Measurements from ENCODE around the gene METTL25B. TPM values are rescaled to one million over a fixed set of nuclear protein-coding genes. Genes with fewer than 3 reads are reported as not detected.
A peak's percentile ranks its signal among the peaks of the same experiment; 100 is the strongest.

The METTL25B gene
- total and polyA plus RNA-seq, 7 experiments from 2014 or later: 4.4 to 29.8 (median 29.0) TPM

GRCh38 chr1:156744344-156744743 is 16.1 kb downstream of the METTL25B start:
- DNase-seq (no peak), ATAC-seq (no peak)
- no peaks in the 10 kb centered on the region for H3K27me3 Mint-ChIP-seq
- ChIA-PET CTCF (no interaction called here), POLR2A (no interaction called here)
- peak overlapping the region in 5 of 9 donors; percentile 18 to 89 (median 51) for H3K27ac Mint-ChIP-seq
- intact Hi-C loops (cut with micrococcal nuclease): loop anchor here (5.0 to 10.0 kb wide), 2 partner anchors 390 to 552 kb away; partner anchors contain the start of genes ETV3 (in 1 of the 2) and SLC25A44 (in 1 of the 2)
- Histone ChIP-seq H3K27ac (ENCODE audit: low read depth, low read length) (no peak overlapping the region), H3K4me1 (ENCODE audit: control insufficient read depth in 2 of 2, insufficient read depth in 2 of 2, low read length in 2 of 2) (peaks cover 43 to 48% of the 10 kb centered on the region in 2 donors), H3K4me3 (ENCODE audit: low read length) (no peak overlapping the region), H3K27me3 (ENCODE audit: control insufficient read depth in 2 of 2, insufficient read depth in 2 of 2, low read length in 2 of 2) (no peaks in the 10 kb centered on the region), H3K36me3 (ENCODE audit: control insufficient read depth in 2 of 3, insufficient read depth in 3 of 3, low read length in 3 of 3) (peaks cover 0 to 34% (median 5%) of the 10 kb centered on the region in 3 experiments), H3K9me3 (ENCODE audit: control insufficient read depth in 2 of 3, low read length in 3 of 3) (no peaks in the 10 kb centered on the region)
- peaks cover 47 to 72% (median 63%) of the 10 kb centered on the region in 7 donors for H3K4me1 Mint-ChIP-seq
- peaks cover 0 to 1% (median 0%) of the 10 kb centered on the region in 11 donors for H3K9me3 Mint-ChIP-seq
- peaks cover 4 to 33% (median 18%) of the 10 kb centered on the region in 5 donors for H3K36me3 Mint-ChIP-seq
- no peak overlapping the region for H3K4me3 Mint-ChIP-seq

DNA sequence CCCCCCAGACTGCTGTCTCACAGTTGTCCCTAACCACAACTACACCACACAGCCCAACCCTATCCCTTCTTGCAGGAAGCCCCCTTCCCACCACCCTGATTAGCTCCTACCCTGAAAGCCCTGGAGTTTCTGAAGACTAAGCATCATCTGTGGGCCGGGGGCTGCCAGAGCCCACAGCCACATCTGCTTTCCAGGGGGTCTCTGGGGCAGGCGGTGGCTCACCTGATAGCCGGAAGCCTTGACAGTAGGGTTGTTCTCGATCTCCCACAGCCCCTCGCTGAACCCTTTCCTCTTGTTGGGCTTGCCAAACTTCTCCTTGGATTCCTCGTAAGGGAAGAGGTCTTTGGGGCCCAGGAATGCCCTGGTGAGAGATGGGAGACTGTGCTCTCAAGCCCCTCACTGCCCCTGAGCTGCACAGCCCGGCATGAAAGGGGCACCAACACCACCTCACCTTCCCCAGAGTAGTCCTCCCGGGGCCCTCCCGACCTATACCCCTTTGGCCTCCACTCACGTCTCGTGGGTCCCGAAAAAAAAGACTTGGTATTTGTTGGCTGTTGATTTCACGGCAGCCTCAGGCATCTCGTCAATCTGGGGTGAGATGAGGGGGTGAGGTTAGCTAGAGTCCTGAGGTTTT is 16.6 kb downstream of the METTL25B start:
- peak overlapping the region in 8 of 9 donors; percentile 13 to 90 (median 78) for H3K27ac Mint-ChIP-seq
- CTCF ChIA-PET: no interaction called here
- H3K9me3 Mint-ChIP-seq: peaks cover 0 to 1% (median 0%) of the 10 kb centered on the region in 11 donors
- peaks cover 53 to 75% (median 67%) of the 10 kb centered on the region in 7 donors for H3K4me1 Mint-ChIP-seq
- no peak for DNase-seq
- peaks cover 4 to 33% (median 18%) of the 10 kb centered on the region in 5 donors for H3K36me3 Mint-ChIP-seq
- POLR2A ChIA-PET: interaction anchor here (0.8 kb wide), 1 partner anchor 20 kb away, joined by 3 read pairs; no protein-coding TSS in a partner anchor
- H3K27me3 Mint-ChIP-seq: no peaks in the 10 kb centered on the region
- Histone ChIP-seq H3K27me3 (ENCODE audit: control insufficient read depth in 2 of 2, insufficient read depth in 2 of 2, low read length in 2 of 2) (no peaks in the 10 kb centered on the region), H3K27ac (ENCODE audit: low read depth, low read length) (peak overlapping the region; percentile 27), H3K9me3 (ENCODE audit: control insufficient read depth in 2 of 3, low read length in 3 of 3) (no peaks in the 10 kb centered on the region), H3K4me3 (ENCODE audit: low read length) (no peak overlapping the region), H3K36me3 (ENCODE audit: control insufficient read depth in 2 of 3, insufficient read depth in 3 of 3, low read length in 3 of 3) (peaks cover 0 to 34% (median 5%) of the 10 kb centered on the region in 3 experiments), H3K4me1 (ENCODE audit: control insufficient read depth in 2 of 2, insufficient read depth in 2 of 2, low read length in 2 of 2) (peaks cover 46 to 53% of the 10 kb centered on the region in 2 donors)
- no peak for ATAC-seq
- intact Hi-C loops (cut with micrococcal nuclease): loop anchor here (5.0 to 10.0 kb wide), 2 partner anchors 390 to 553 kb away; partner anchors contain the start of genes ETV3 (in 1 of the 2) and SLC25A44 (in 1 of the 2)
- H3K4me3 Mint-ChIP-seq: no peak overlapping the region

DNA sequence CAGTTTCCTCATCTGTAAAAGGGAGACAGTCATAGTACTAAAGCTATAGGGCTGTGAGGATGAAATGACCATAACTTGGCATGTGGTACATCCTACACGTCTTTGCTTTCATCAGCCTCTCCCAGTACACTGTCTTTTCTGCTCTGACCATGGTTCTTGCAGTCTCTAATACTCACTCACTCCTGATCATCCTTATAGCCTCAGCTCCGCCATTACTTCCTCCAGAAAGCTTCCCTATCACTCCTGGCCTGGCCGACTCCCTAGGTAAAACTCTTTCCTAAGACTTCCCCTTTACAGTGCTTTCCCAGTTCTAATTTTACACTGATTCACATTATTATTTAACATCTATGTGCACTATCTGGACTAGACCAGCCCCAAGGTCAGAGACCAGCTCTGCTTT is 17.6 kb downstream of the METTL25B start:
- no peak overlapping the region for H3K4me3 ChIP-seq (ENCODE audit: low read length)
- peaks cover 0 to 37% (median 5%) of the 10 kb centered on the region in 3 experiments for H3K36me3 ChIP-seq (ENCODE audit: control insufficient read depth in 2 of 3, insufficient read depth in 3 of 3, low read length in 3 of 3)
- ChIA-PET POLR2A (interaction anchor here (0.8 to 2.8 kb wide), 2 partner anchors 18 to 21 kb away, joined by 3 to 18 read pairs; partner anchors contain the start of genes ISG20L2 and METTL25B), CTCF (no interaction called here)
- peak overlapping the region; percentile 75 for H3K27ac ChIP-seq (ENCODE audit: low read depth, low read length)
- H3K27me3 Mint-ChIP-seq: no peaks in the 10 kb centered on the region
- H3K9me3 ChIP-seq (ENCODE audit: control insufficient read depth in 2 of 3, low read length in 3 of 3): no peaks in the 10 kb centered on the region
- peaks cover 0 to 1% (median 0%) of the 10 kb centered on the region in 11 donors for H3K9me3 Mint-ChIP-seq
- peaks cover 4 to 34% (median 18%) of the 10 kb centered on the region in 5 donors for H3K36me3 Mint-ChIP-seq
- H3K27me3 ChIP-seq (ENCODE audit: control insufficient read depth in 2 of 2, insufficient read depth in 2 of 2, low read length in 2 of 2): no peaks in the 10 kb centered on the region
- no peak for ATAC-seq
- intact Hi-C loops (cut with micrococcal nuclease): loop anchor here in 1 of 2 donors (10.0 kb wide), 1 partner anchor 389 kb away; the partner anchor contains the start of gene ETV3
- H3K4me1 Mint-ChIP-seq: peaks cover 59 to 71% (median 66%) of the 10 kb centered on the region in 7 donors
- peak overlapping the region; percentile 13 to 90 (median 71) for H3K27ac Mint-ChIP-seq
- H3K4me1 ChIP-seq (ENCODE audit: control insufficient read depth in 2 of 2, insufficient read depth in 2 of 2, low read length in 2 of 2): peaks cover 43 to 50% of the 10 kb centered on the region in 2 donors
- no peak for DNase-seq
- peak overlapping the region in 6 of 10 donors; percentile 0 to 98 (median 49) for H3K4me3 Mint-ChIP-seq

DNA sequence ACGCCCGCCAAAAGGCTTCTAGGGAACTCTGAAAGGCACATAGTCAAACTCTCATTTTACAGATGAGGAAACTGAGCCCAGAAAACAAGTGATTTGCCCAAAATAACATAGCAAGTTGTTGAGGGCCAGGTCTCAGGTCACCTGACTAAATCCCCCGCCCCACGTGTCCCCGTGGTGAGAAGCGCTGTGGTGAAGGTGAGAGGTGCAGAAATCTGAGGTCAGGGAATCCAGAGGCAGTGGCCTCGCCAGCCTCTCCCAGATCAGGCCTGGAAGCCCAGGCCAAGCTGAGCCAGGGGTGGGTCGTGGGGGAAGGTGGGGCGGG is 18.1 kb downstream of the METTL25B start:
- ChIA-PET CTCF (no interaction called here), POLR2A (interaction anchor here (2.8 kb wide), 1 partner anchor 19 kb away, joined by 18 read pairs; the partner anchor contains the start of genes ISG20L2 and METTL25B)
- intact Hi-C loops (cut with micrococcal nuclease): loop anchor here in 1 of 2 donors (10.0 kb wide), 1 partner anchor 388 kb away; the partner anchor contains the start of gene ETV3
- DNase-seq (no peak), ATAC-seq (no peak)
- Mint-ChIP-seq H3K4me1 (peaks cover 56 to 69% (median 61%) of the 10 kb centered on the region in 7 donors), H3K4me3 (peak overlapping the region; percentile 20 to 98 (median 70)), H3K9me3 (peaks cover 0 to under 1% (median 0%) of the 10 kb centered on the region in 11 donors), H3K27me3 (no peaks in the 10 kb centered on the region), H3K36me3 (peaks cover 4 to 31% (median 16%) of the 10 kb centered on the region in 5 donors), H3K27ac (peak overlapping the region; percentile 13 to 91 (median 79))
- Histone ChIP-seq H3K27ac (ENCODE audit: low read depth, low read length) (peak overlapping the region; percentile 75), H3K4me3 (ENCODE audit: low read length) (no peak overlapping the region), H3K36me3 (ENCODE audit: control insufficient read depth in 2 of 3, insufficient read depth in 3 of 3, low read length in 3 of 3) (peaks cover 0 to 40% (median 5%) of the 10 kb centered on the region in 3 experiments), H3K27me3 (ENCODE audit: control insufficient read depth in 2 of 2, insufficient read depth in 2 of 2, low read length in 2 of 2) (no peaks in the 10 kb centered on the region), H3K4me1 (ENCODE audit: control insufficient read depth in 2 of 2, insufficient read depth in 2 of 2, low read length in 2 of 2) (peaks cover 41 to 49% of the 10 kb centered on the region in 2 donors), H3K9me3 (ENCODE audit: control insufficient read depth in 2 of 3, low read length in 3 of 3) (no peaks in the 10 kb centered on the region)

DNA sequence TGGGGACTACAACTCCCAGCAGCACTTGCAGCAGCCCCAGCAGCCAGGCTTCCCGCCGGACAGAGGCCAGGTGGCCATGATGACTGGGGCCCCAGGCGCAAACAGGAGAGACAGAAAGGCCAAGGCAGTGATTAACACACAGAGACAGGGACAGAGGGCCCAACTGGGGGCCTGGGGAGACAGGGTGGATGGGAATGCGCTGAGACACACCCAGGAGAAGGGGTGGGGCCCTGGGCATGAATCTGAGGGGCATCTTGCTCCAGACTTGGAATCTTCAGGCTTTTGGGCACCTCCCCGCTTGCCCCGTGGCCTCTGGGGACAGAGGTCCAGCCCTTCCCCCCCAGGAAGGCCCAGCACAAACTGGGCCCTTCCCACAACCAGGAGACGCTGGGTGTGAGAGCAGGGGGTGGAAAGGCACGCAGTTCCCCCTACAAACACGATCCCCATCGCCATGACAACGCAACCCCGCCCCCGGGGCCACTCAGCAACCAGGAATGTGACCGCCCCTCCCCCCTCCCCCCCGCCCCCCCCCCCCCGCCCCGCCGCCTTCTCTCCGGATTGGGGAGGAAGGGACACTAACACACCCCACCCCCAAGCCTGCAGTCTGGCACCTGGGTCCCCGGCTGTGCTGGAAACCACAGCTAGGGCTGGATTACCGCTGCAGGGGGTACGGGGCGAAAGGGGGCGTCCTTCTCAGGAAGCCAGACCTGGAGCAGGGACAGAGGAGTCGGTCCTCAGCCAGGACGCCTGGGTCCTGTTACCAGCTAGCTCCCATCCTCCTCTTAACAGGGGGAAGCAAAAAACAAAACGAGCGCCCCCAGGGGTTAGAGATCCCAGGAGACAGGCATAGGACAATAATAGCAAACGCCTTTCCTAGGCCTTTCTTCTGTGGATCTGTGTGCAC is 18.7 kb downstream of the METTL25B start:
- Mint-ChIP-seq H3K4me3 (peak overlapping the region; percentile 88 to 98 (median 94)), H3K36me3 (peaks cover 4 to 32% (median 12%) of the 10 kb centered on the region in 5 donors), H3K4me1 (peaks cover 50 to 65% (median 55%) of the 10 kb centered on the region in 7 donors), H3K9me3 (no peaks in the 10 kb centered on the region), H3K27me3 (no peaks in the 10 kb centered on the region), H3K27ac (peak overlapping the region; percentile 82 to 95 (median 91))
- H3K27me3 ChIP-seq (ENCODE audit: control insufficient read depth in 2 of 2, insufficient read depth in 2 of 2, low read length in 2 of 2): no peaks in the 10 kb centered on the region
- H3K27ac ChIP-seq (ENCODE audit: low read depth, low read length): peak overlapping the region; percentile 90
- H3K4me3 ChIP-seq (ENCODE audit: low read length): peak overlapping the region; percentile 76
- H3K9me3 ChIP-seq (ENCODE audit: control insufficient read depth in 2 of 3, low read length in 3 of 3): no peaks in the 10 kb centered on the region
- ATAC-seq (no peak), DNase-seq (peak in 5 of 9 donors; percentile 31 to 69 (median 45))
- ChIA-PET POLR2A (interaction anchor here (1.8 to 2.8 kb wide), 2 partner anchors 20 kb away, joined by 15 to 18 read pairs; partner anchors contain the start of genes ISG20L2, METTL25B and PRCC), CTCF (interaction anchor here (0.8 to 1.3 kb wide), 2 partner anchors 19 to 21 kb away, joined by 3 to 4 read pairs; no protein-coding TSS in a partner anchor)
- peaks cover 35 to 43% of the 10 kb centered on the region in 2 donors for H3K4me1 ChIP-seq (ENCODE audit: control insufficient read depth in 2 of 2, insufficient read depth in 2 of 2, low read length in 2 of 2)
- intact Hi-C loops (cut with micrococcal nuclease): loop anchor here in 1 of 2 donors (10.0 kb wide), 1 partner anchor 388 kb away; the partner anchor contains the start of gene ETV3
- peaks cover 0 to 40% (median 5%) of the 10 kb centered on the region in 3 experiments for H3K36me3 ChIP-seq (ENCODE audit: control insufficient read depth in 2 of 3, insufficient read depth in 3 of 3, low read length in 3 of 3)

Measured in naive thymus-derived CD4-positive, alpha-beta T cell (primary cell).